HG02938 (cell line): ENCODE data around the gene ADH1C.
"Not testable (repeated sequence)": the region's sequence is repeated elsewhere in the genome, so short reads cannot be mapped to it uniquely, and the experiment has no call there.

Source experiments
- ATAC-seq: cut with Tn5 transposase; IDR thresholded peaks from one replicate; pipeline ENCODE4 v1.9.1; 2021; ENCODE audit warnings: mild to moderate bottlenecking, moderate library complexity; ENCODE audit not compliant: unreplicated experiment

ADH1C gene

GRCh38 chr4:99359480-99360204 is 7.1 kb upstream of the ADH1C start:
- no peak for ATAC-seq

- ATAC-seq = no peak
Measured at GRCh38 chr4:99357948-99358347, 5.4 kb upstream of the ADH1C start.

GRCh38 chr4:99356992-99357391 is 4.4 kb upstream of the ADH1C start:
- peak; percentile 78 for ATAC-seq

GRCh38 chr4:99356149-99356548 is 3.6 kb upstream of the ADH1C start:
- not testable (repeated sequence) for ATAC-seq

GRCh38 chr4:99351487-99351886 is 1.1 kb downstream of the ADH1C start:
- no peak for ATAC-seq

- no peak for ATAC-seq
Measured at GRCh38 chr4:99349338-99349737, 3.2 kb downstream of the ADH1C start.

GRCh38 chr4:99342624-99343023 is 9.9 kb downstream of the ADH1C start:
- ATAC-seq = not testable (repeated sequence)

- ATAC-seq = no peak
Measured at GRCh38 chr4:99341426-99341825, 11.1 kb downstream of the ADH1C start.

- no peak for ATAC-seq
Measured at GRCh38 chr4:99339172-99339571, 13.4 kb downstream of the ADH1C start.

- no peak for ATAC-seq
Measured at GRCh38 chr4:99336553-99336952, 16.0 kb downstream of the ADH1C start.

GRCh38 chr4:99334880-99335279 is 17.7 kb downstream of the ADH1C start:
- no peak for ATAC-seq

- no peak for ATAC-seq
Measured at GRCh38 chr4:99330648-99331047, 21.9 kb downstream of the ADH1C start.

- ATAC-seq = no peak
Measured at GRCh38 chr4:99329876-99330275, 22.7 kb downstream of the ADH1C start.

GRCh38 chr4:99324979-99325378 is 27.6 kb downstream of the ADH1C start:
- ATAC-seq = no peak

- no peak for ATAC-seq
Measured at GRCh38 chr4:99324361-99324760, 28.2 kb downstream of the ADH1C start.

GRCh38 chr4:99323756-99324155 is 28.8 kb downstream of the ADH1C start:
- no peak for ATAC-seq

- ATAC-seq = no peak
Measured at GRCh38 chr4:99321241-99322191, 31.0 kb downstream of the ADH1C start, which contains the start of gene ADH1B. Gene ADH1B, minus strand, starts transcription at chr4:99321401. Its CDS starts 70 bp downstream, at chr4:99321331.

GRCh38 chr4:99317811-99318210 is 34.7 kb downstream of the ADH1C start:
- not testable (repeated sequence) for ATAC-seq

GRCh38 chr4:99317354-99317753 is 35.2 kb downstream of the ADH1C start:
- no peak for ATAC-seq

GRCh38 chr4:99315839-99316238 is 36.7 kb downstream of the ADH1C start:
- ATAC-seq = no peak

- no peak for ATAC-seq
Measured at GRCh38 chr4:99314211-99314610, 38.3 kb downstream of the ADH1C start.

- no peak for ATAC-seq
Measured at GRCh38 chr4:99310389-99310788, 42.2 kb downstream of the ADH1C start.
